Renal cortical epithelial cell (primary cell): Measurements from ENCODE around the gene ZNF467. TPM values are rescaled to one million over a fixed set of nuclear protein-coding genes. Genes with fewer than 3 reads are reported as not detected.

Source experiments
- DNase-seq: peaks from one replicate; pipeline ENCODE4 v3.0.0-alpha.2; 2011; ENCODE audit warnings: low read depth
- total RNA-seq: library from RNA; depleted of rRNA; stranded (reverse); fragments of >200 nt; gene quantifications from 2 replicates; pipeline ENCODE4 v1.2.3, GENCODE V29; 2014

ZNF467 gene, protein sequence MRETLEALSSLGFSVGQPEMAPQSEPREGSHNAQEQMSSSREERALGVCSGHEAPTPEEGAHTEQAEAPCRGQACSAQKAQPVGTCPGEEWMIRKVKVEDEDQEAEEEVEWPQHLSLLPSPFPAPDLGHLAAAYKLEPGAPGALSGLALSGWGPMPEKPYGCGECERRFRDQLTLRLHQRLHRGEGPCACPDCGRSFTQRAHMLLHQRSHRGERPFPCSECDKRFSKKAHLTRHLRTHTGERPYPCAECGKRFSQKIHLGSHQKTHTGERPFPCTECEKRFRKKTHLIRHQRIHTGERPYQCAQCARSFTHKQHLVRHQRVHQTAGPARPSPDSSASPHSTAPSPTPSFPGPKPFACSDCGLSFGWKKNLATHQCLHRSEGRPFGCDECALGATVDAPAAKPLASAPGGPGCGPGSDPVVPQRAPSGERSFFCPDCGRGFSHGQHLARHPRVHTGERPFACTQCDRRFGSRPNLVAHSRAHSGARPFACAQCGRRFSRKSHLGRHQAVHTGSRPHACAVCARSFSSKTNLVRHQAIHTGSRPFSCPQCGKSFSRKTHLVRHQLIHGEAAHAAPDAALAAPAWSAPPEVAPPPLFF
- total RNA-seq = under 0.01 and 3.0 TPM in 2 replicates

DNA sequence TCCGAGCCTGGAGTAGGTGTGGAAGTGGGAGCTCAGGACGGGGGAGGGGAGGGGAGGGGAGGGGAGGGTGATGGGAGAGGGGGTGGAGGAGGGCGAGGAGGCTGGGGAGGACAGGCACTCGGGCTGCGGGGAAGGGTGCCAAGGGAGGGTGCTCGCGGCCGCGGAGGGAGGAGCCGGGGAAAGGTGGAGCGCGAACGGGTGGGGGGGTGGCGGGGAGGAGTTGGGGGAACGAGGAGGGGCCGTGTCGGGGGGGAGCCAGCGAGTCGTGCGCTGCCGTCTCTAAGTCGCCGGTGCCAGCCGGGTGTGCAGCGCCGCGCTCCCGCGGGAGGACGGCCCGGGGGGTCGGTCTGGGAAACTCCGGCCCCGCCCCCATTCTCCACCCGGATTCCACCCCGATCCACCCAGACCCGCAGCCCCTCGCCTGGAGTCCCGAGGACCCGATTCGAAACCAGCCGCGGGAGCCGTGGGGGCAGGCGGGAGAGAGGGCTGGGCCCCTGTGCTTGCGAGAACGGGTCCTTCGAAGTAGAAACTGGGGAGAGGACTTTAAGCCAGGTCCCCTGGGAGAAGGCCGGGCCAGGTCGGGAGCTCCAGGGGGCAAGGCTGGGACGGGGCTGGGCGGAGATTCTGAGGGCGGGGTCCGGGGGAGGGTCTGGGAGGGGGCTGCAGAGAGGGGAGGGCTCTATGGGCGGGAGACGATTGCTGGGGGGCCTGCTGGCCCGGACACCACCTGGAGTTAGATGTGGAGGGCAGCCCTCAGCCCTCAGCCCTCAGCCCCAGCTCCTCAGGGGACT is at the start of gene ZNF467:
Gene ZNF467, minus strand, starts transcription at position 143 of the 791 bp plus-strand sequence. CDS start 2,556 bp downstream, outside the sequence.
- no peak for DNase-seq

DNA sequence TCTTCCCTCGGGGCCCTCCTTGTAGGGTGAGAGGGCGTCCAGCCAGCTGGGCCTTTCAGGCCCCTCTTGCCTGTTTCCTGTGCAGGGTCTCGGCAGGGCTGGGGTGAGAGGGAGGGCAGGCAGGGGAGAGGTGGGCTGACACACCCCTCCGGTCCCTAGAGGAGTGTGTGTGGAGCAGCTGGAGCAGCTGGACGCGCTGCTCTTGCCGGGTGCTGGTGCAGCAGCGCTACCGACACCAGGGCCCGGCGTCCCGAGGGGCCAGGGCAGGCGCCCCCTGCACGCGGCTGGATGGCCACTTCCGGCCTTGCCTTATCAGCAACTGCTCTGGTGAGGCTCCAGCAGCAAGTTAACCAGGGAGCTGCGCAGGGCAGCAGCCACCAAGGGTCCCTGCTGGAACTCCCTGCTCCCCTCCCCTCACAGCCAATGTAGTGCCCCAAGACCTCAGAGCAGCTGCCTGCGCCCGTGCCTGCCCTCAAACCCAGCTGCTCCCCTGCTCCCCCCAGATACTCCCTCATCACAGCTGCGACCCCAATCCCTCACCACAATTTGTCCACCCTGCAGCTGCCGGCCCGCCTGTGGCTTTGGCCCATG is 49.1 kb upstream of the ZNF467 start:
- DNase-seq = no peak

DNA sequence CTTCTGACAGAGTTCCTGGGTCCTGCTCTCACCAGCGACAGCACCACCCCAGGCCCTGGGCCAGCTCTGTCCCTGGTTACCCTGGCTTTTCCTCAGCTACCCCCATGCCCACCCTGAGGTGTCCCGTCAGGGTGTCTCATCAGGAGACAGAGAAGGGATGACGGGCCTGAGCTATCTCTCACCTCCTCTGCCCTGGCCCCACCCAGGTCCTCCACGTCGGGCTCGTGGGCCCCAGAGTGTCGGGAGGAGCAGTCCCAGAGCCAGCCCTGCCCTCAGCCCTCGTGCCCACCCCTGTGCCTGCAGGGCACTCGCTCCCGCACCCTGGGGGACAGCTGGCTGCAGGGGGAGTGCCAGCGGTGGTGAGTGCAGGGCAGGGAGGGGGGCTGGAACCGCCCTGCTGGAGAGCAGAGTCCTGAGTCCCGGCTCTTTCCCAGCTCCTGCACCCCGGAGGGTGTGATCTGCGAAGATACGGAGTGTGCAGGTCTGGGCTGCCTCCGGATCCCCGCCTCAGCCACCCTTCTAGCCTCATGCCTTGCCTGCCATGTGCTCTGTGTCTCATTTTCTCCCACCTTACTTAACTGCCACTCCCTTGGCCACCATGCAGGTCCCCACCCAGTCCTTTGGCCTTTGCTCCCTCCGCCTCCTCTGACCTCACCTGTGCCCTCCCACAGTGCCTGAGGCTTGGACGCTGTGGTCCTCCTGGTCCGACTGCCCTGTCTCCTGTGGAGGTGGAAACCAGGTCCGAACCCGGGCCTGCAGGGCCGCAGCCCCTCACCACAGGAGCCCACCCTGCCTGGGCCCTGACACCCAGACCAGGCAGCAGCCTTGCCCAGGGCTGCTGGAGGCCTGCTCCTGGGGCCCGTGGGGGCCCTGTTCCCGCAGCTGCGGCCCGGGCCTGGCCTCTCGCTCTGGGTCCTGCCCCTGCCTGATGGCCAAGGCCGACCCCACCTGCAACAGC is 48.1 kb upstream of the ZNF467 start:
- no peak for DNase-seq

DNA sequence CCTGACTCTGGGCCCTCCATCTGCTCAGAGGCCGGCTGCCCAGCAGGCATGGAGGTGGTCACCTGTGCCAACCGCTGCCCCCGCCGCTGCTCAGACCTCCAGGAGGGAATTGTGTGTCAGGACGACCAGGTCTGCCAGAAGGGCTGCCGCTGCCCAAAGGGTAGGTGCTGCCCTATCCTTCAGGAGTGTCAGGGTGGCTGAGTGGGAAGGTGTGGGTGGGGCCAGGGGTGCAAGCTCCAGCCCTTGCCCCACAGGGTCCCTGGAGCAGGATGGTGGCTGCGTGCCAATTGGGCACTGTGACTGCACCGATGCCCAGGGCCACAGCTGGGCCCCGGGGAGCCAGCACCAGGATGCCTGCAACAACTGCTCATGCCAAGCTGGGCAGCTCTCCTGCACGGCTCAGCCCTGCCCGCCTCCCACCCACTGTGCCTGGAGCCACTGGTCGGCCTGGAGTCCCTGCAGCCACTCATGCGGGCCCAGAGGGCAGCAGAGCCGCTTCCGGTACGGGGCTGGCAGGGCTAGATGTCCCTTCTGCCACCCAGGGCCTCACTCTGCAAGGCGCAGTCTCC is 47.3 kb upstream of the ZNF467 start:
- DNase-seq = no peak

DNA sequence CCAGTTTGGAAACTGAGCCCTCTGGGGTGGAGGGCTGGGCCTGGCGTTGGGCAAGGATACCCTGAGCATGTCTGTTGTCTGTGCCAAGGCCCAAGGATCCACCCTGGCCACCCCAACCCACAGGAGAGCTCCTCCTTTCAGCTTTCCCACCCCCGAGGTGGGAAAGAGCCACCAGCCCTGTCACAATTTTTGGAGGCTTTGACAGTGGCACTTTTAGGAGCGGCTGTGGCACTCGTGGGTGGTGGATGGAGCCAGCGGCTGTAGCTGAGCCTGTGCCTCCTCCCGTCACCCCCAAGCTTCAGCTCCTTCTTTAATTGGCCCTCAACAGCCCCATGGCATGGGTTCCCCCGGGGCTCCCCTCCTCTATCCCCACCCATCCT is 46.6 kb upstream of the ZNF467 start:
- no peak for DNase-seq

DNA sequence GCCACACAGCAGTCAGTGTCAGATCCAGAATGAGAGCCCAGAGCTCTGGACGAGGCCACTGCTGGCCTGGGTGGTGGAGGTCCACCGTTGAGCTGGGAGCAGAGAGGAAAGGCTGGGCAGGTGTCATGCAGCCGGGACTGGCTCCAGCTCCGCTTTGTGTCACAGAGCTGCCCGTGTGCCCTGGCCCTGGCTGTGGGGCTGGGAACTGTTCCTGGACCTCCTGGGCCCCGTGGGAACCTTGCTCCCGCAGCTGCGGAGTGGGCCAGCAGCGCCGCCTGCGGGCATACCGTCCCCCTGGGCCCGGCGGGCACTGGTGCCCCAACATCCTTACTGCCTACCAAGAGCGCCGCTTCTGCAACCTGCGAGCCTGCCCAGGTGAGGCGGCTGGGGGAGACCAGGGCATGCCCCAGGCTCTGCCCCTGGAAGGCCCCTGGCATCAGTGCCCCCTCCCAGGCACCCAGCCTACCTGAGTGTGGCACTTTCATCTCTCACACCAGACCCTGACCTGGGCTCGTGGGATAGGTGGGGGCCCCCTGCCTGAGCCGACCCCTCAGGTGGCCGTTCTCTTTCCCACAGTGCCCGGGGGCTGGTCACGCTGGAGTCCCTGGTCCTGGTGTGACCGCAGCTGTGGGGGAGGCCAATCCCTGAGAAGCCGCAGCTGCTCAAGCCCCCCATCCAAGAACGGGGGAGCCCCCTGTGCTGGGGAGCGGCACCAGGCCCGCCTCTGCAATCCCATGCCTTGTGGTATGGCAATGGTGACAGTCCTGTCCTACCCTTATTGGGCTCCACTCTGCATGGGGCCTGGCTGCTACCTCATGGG is 46.0 kb upstream of the ZNF467 start:
- DNase-seq = no peak

DNA sequence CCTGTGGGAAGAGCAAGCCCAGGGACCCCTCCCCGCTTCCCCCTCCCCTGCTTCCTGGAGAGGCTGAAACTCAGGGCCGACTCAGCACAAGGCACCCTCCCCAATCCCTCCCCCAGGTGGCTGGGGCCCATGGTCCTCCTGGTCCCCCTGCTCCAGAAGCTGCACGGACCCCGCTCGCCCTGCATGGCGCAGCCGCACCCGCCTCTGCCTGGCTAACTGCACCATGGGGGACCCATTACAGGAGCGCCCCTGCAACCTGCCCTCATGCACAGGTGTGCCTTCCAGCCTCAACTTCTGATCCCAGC is 45.1 kb upstream of the ZNF467 start:
- no peak for DNase-seq

DNA sequence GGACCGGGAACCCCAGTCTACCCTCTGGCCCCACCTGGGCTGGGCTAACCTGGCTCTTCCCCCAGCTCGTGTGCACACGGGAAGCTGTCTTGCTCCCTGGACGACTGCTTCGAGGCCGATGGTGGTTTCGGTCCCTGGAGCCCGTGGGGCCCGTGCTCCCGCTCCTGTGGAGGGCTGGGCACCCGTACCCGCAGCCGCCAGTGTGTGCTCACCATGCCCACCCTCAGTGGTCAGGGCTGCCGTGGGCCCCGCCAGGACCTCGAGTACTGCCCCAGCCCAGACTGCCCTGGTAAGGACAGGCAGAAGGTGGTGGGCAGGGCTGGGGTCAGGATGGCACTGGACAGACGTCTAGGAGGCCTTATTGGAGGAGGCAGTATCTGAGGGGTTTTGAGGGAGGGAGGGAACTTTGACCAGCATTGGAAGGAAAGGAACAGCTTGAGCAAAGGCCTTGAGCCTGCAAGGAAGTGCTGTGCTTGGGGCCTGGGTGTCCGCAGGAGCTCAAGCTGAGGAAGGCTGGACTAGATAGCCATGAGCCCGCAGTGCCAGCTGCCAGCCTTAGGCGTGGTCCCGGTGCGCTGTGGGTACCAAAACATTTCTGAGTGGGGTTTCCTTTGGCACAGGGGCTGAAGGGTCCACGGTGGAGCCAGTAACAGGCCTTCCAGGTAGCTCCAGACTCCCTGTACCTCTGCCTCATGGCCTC is 44.6 kb upstream of the ZNF467 start:
- DNase-seq = no peak

DNA sequence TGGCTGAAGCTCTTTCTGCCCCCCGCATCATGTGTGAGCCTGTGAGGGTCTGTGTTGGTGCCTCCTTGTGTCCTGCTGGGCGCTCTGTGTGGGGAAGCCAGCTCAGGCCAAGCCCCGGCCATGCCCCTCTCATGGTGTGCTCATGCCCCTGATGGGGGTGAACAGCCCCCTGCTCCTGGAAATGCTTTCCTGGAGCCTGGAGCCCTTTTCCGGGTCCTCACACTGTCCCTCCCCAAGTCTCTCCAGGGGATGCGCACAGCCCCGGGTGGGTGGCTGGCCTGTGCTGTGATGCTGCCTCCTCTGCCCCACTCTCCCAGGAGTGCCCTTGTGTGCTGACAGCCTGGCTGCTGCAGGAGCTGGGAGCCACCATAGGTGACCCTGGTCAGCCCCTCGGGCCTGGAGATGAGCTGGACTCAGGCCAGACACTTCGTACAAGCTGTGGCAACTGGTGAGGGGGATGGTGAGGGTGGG is 43.9 kb upstream of the ZNF467 start:
- DNase-seq = no peak

DNA sequence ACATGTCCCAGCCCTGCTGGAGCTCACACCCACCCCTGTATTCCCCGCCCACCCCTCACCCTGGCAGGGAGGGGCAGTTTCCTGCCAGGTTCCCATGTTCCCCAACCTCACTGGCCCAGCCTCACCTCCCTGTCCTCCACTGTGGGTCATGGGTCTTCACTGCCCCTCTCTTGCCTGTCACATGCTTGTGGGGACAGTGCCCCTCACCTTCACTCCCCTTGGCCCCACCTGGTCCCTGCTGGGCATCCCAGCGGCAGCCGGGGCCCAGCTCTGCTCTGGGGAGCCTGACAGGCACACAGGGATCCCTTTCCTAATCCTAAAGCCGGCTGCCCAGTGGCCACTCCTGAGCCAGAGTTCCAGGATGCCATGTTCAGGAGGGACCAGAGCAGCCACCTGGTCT is 43.4 kb upstream of the ZNF467 start:
- no peak for DNase-seq

DNA sequence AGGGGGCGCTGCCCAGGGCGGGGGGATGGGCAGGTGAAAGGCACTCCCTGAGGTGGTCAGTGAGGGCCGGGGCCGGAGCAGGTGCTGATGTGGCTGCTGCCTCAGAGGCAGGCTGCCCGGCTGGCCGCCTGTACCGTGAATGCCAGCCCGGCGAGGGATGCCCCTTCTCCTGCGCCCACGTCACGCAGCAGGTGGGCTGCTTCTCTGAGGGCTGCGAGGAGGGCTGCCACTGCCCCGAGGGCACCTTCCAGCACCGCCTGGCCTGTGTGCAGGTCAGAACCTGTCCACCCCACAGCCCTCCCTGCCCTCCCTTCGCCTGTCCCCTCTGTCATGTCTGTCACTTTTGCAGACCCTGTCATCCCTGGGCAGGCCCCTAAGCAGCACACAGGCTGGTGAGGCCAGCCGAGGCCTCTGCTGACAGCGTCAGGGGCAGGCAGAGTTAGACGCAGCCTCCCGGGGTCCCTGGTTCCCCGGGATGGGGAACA is 42.9 kb upstream of the ZNF467 start:
- DNase-seq = no peak

DNA sequence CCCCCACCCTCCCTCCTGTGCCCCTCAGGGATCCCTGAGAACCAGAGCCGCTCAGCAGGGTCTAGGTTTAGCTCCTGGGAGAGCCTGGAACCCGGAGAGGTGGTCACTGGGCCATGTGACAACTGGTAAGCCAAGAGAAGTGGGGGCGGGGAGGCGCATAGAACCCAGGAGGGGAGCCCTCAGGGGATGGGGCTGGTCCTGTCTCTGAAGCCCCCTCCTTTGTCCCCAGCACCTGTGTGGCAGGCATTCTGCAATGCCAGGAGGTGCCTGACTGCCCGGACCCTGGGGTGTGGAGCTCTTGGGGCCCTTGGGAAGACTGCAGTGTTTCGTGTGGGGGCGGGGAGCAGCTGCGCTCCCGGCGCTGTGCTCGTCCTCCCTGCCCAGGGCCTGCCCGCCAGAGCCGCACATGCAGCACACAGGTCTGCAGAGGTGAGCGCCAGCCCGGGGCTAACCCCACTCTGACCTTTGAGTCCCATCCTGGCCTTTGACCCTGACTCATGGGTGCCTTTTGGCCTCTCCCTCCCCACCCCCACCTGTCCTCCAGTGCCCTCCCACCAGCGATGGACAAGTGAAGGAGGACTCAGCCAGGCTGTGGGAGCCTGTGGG is 42.4 kb upstream of the ZNF467 start:
- DNase-seq = no peak

DNA sequence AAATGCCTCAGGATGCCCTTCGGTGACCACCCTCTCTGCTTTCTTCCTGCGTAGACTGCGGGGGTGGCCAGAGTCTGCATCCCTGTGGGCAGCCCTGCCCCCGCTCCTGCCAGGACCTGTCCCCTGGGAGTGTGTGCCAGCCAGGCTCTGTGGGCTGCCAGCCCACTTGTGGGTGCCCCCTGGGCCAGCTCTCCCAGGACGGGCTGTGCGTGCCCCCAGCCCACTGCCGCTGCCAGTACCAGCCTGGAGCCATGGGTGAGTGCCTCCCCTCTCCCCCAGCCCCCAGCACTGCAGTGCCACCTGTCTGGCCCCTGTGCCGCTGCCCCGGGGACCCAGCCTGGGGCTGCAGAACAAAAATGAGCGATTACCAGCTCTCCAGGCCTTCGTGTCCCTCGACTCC is 41.7 kb upstream of the ZNF467 start:
- DNase-seq = no peak

DNA sequence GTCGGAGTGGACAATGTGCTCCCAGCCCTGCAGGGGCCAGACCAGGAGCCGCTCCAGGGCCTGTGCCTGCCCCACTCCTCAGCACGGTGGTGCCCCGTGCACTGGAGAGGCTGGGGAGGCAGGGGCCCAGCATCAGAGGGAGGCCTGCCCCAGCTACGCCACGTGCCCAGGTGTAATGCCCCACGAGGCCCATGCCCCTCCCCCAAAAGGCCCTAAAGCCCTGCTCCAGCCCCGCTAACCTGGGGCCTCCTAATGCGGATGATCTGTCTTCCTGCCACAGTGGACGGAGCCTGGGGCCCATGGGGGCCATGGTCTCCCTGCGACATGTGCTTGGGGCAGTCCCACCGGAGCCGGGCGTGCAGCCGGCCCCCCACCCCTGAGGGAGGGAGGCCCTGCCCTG is 41.1 kb upstream of the ZNF467 start:
- no peak for DNase-seq

DNA sequence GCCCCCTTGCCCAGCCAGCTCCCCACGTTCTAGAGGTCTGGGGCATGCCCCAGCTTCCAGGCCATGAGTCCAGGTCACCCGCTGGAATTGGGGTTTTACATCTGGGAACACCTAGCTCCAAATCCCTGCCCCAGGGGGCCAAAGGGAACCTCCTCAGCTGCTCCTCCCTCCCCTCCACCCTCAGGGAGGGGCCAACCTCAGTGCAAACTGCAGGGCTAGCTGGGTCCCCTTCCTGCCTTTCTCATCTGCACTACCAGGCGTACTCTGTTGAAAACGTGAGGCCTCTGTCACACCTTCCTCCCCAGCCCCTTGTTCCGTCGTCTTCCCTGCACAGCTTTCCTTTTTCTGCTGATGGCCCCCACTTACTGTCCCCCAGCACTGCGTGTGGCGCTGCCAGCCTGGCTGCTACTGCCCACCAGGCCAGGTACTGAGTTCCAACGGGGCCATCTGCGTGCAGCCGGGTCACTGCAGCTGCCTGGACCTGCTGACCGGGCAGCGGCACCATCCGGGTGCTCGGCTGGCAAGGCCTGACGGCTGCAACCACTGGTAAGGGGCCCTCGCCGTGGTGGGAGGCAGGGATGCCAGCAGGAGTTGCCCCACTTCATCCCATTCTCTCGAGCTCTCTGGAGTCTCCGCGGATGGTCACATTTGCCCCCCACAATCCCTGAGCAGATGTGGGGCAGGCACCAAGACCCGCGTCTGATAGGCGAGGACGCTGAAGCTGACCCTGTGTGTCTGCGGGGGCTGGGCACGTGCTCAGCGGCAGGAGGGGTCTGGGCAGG is 40.1 kb upstream of the ZNF467 start:
- no peak for DNase-seq

DNA sequence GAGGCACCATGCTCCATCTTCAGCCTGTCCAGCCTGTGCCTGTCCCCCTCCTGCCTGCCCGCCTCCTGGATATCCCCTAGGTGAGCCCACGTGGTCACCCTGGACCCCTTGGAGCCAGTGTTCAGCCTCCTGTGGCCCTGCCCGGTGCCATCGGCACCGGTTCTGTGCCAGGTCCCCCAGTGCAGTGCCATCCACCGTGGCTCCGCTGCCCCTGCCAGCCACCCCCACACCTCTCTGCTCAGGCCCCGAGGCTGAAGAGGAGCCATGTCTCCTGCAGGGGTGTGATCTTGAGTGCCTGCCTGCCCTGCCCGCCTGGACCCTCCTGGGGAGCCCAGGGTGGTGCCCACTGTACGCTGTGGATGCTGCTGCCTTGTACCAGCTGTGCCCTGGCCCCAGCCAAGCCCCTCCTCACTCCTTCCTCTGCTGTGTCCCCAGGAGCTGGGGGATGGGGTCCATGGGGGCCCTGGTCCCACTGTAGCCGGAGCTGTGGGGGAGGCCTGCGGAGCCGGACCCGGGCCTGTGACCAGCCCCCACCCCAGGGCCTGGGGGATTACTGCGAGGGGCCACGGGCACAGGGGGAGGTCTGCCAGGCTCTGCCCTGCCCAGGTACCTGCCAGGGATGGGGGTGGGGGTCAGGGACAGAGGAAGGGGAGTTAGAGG is 38.6 kb upstream of the ZNF467 start:
- DNase-seq = no peak

DNA sequence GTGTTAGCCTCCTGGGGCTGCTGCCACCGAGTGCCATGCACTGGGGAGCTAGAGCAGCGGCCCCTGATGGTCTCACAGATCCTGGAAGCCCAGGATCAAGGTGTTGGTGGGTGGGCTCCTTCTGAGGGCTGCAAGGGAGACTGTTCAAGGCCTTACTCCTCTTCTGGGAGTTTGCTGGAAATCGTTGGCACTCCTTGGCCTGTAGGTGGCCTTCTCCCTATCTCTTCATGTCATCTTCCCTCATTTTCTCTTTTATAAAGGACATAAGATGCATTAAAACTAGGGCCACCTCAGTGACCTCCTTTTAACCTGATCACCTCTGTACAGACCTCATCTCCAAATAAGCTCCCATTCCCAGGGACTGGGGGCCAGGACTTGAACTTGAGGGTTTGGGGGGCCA is 37.8 kb upstream of the ZNF467 start:
- DNase-seq = no peak
